Cerebellar cortex (tissue), 1 donor: ENCODE data around the gene PAPPA.

ENCODE experiments used
- DNase-seq: peaks from one replicate; pipeline ENCODE4 v3.0.0-alpha.2; 2015; ENCODE audit warnings: low spot score

The PAPPA gene

GRCh38 chr9:116182876-116183275 is 29.3 kb downstream of the PAPPA start:
- no peak for DNase-seq

DNA sequence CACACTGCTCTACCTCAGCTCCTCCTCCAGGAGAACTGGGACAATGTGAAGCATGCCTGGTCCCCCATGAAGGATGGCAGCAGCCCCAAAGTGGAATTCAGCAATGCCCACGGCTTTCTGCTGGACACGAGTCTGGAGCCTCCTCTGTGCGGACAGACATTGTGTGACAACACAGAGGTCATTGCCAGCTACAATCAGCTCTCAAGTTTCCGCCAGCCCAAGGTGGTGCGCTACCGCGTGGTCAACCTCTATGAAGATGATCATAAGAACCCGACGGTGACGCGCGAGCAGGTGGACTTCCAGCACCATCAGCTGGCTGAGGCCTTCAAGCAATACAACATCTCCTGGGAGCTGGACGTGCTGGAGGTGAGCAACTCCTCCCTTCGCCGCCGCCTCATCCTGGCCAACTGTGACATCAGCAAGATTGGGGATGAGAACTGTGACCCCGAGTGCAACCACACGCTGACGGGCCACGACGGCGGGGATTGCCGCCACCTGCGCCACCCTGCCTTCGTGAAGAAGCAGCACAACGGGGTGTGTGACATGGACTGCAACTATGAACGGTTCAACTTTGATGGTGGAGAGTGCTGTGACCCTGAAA is 34.1 kb downstream of the PAPPA start:
- DNase-seq = no peak

DNA sequence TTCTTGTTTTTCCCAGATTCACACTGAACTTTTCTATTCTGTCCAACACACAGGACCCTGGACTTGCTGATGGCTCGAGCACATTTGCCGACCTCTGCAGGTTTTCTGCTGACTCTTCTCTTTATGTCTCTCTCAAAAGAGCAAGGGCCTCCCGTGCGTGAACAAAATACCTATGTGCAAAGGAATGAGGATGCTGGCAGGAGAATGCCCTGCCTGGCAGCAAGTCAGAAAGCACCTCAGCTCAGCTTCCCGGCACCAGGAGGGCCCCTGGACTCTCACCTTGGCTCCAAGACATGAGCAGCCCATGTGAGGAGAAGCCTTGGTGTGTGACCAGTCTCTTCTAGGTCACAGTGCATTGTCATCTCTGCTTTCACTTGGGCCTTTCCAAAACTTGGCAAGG is 36.1 kb downstream of the PAPPA start:
- no peak for DNase-seq

- DNase-seq = no peak
Measured at GRCh38 chr9:116190637-116191396, 37.2 kb downstream of the PAPPA start.

- no peak for DNase-seq
Measured at GRCh38 chr9:116191576-116192415, 38.2 kb downstream of the PAPPA start.

GRCh38 chr9:116193636-116194035 is 40.0 kb downstream of the PAPPA start:
- DNase-seq = no peak

- DNase-seq = no peak
Measured at GRCh38 chr9:116196806-116197205, 43.2 kb downstream of the PAPPA start.

GRCh38 chr9:116198344-116198743 is 44.8 kb downstream of the PAPPA start:
- no peak for DNase-seq

DNA sequence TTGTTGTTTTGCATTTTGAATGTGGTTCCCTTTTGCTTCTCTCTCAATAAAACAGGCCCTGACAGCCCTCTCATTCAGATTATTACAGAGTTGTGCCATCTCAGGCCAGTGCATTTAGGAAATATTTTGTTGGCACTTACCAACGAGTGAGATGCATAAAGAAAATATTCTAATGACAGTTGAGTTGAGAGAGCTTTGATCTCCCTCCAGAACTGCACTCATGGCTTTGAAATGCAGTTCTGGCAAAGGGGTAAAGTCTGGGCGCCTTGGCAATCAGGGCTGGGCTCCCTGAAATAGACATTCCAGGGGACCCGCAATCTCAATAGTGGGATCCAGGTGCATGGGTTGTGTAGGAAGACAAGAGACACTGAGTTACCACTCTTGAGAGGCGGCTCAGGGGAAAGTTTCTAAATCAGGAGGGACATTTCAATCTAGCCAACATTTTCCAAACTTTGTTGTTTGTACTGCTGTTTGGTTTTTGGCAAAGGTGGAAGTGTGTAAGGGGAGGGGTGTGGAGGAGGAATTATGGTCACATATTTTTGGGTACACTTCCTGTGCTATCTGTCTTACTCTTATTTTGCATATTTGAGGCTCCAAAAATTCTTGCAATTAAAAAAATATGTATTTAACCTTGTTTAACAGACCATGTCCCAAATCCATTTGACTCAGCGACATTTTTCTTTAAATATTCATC is 48.8 kb downstream of the PAPPA start:
- no peak for DNase-seq

DNA sequence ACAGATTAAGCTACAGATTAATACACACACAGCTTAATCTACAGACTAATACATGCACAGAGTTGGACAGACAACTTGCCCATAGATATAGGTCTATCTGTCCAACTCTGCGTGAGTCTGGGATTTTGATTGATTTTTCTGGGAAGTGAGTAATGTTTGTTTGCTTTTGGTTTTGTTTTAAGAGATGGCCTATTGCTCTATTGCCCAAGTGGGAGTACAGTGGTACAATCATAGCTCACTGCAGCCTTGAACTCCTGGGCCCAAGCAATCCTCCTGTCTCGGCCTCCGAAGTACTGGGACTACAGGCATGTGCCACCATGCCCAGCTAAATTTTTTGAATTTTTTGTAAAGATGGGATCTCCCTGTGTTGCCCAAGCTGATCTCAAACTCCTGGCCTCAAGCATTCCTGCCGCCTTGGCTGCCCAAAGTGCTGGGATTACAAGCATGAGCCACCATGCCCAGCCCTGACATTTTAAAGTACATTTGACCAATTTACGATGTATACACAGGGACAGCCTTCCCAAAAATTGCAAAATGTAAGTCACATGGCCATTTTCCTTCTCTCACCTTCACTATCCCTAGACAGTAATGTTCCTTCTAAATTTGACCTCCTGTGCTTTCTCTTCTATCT is 50.8 kb downstream of the PAPPA start:
- DNase-seq = no peak

DNA sequence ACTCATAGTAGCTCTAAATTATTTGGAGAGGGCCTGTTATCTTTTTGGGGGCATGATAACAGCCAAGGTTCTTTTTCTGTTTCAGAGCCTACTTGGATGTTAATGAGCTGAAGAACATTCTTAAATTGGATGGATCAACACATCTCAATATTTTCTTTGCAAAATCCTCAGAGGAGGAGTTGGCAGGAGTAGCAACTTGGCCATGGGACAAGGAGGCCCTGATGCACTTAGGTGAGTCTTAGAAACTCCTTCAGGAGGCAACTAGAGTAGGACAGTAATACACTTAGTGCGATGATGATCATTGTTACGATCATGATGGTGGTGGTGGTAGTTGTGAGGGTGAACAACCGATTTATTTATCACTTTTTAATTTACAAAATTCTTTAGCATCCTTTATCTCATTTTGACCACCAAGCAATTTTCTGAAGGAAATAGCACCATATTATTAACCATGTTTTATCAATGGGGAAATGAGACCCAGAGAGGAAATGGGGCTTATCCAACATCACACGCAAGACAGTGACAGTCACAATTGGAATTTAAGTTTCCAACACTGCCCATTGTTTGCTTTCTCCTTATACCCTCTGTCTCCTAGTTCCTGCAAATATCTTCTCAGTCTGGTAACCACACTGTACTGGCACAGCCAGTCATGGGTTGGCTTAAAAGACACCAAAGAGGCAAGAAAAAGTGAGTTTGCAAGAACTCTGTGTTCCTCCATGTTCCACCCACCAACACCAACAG is 54.0 kb downstream of the PAPPA start:
- no peak for DNase-seq

- DNase-seq = no peak
Measured at GRCh38 chr9:116208417-116209232, 55.0 kb downstream of the PAPPA start.

- DNase-seq = no peak
Measured at GRCh38 chr9:116209414-116210116, 56.0 kb downstream of the PAPPA start.

- DNase-seq = no peak
Measured at GRCh38 chr9:116212986-116213692, 59.5 kb downstream of the PAPPA start.

DNA sequence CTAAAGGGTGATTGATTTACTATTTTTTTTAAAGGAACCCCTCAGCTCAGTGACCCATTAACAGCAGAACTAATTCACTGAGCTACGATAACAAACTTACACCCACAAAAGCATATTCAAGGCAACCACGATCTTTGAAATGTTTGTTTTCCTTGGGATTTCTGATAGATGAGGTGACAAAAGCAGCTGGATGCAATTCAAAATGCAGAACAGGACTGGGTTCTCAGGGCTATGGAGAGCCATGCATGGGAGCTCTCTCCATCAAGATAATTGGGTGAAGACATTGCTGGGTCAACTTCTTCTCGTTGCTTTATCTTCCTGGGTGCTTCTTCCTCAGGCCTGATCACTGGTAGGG is 60.1 kb downstream of the PAPPA start:
- DNase-seq = no peak

- DNase-seq = no peak
Measured at GRCh38 chr9:116218399-116218798, 64.8 kb downstream of the PAPPA start.

- no peak for DNase-seq
Measured at GRCh38 chr9:116219686-116220085, 66.1 kb downstream of the PAPPA start.

- no peak for DNase-seq
Measured at GRCh38 chr9:116223926-116224325, 70.3 kb downstream of the PAPPA start.

DNA sequence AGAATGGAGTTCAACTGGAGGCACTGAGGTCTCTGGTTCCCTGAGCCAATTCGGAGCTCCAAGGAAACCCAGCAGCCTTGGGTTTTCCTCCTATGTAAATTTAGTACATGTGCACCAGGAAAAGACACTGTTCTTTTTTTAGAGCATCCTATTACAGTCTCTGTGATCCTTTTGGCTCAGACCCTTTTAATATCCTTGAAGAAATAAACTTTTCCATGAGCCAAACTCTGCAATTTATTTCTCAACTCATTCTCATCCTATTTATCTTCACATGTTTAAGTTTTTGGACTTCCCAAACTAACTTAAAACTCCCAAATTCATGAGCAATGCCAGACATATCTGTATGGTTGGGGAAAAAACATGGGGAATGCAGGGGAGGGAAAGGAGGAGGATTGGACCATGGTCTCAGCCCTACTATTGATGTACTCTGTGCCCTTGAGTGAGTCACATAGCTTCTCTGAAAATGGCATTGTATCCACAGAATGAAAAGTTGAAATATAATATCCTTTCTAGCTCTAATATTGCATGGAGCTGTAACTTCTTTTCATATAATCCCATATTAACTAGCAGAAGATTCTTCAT is 76.6 kb downstream of the PAPPA start:
- no peak for DNase-seq
